HG03520 (cell line): ENCODE results near the gene NRXN2.

Experiments
- ATAC-seq: cut with Tn5 transposase; IDR thresholded peaks from one replicate; pipeline ENCODE4 v1.9.1; 2021; ENCODE audit warnings: mild to moderate bottlenecking, moderate library complexity; ENCODE audit not compliant: unreplicated experiment

NRXN2 gene

DNA sequence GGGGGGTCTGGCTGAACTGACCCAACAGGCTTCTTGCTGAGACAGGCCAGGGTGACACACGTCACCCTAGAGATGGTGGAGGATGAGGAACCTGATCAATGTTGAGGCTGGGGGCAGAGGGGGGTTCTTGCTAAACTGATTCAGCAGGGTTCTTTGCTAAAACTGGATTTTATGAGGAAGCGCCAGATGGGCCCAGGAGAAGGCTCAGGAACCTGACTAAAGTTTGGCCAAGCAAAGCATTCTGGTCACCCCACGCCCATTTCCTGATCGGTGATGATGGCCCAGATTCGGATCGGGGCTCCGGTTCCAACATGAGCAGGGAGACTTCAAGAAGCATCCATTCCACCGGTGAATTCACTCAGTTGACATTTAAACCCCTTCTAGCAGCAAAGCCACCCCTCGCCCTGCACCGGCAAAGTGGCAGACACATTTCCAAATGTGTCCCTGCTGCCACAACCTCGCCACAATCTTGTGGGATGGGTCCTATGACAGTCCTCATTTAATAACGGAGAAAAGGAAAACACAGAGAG, 166.2 kb downstream of the NRXN2 start:
- no peak for ATAC-seq
